GM12891 (cell line): ENCODE measurements around the gene SEMA5A.

Experiments
- PAX5 ChIP-seq: IDR thresholded peaks from 2 replicates; pipeline ENCODE4 v1.6.1; 2011; ENCODE audit warnings: low read length, moderate library complexity, mild to moderate bottlenecking; ENCODE audit not compliant: insufficient read depth, severe bottlenecking
- POLR2AphosphoS5 ChIP-seq: IDR thresholded peaks from 2 replicates; pipeline ENCODE4 v1.6.1; 2011; ENCODE audit warnings: low read depth, low read length, control low read depth
- SPI1 ChIP-seq: IDR thresholded peaks from 2 replicates; pipeline ENCODE4 v1.6.1; 2011; ENCODE audit warnings: low read depth, low read length, control low read depth
- TAF1 ChIP-seq: IDR thresholded peaks from 2 replicates; pipeline ENCODE4 v1.6.1; 2011; ENCODE audit warnings: low read depth, low read length, control low read depth

GRCh38 chr5:9468060-9468388, 77.9 kb downstream of the SEMA5A start:
- no peak for TF ChIP-seq TAF1
- TF ChIP-seq POLR2AphosphoS5 = no peak
- TF ChIP-seq PAX5 = no peak
- TF ChIP-seq SPI1 = no peak
